GM19238 (cell line): ENCODE data around the gene MEIOB.
A peak's percentile ranks its signal among the peaks of the same experiment; 100 is the strongest.
"Not testable (repeated sequence)": the region's sequence is repeated elsewhere in the genome, so short reads cannot be mapped to it uniquely, and the experiment has no call there.

Experiments
- DNase-seq: peaks from one replicate; pipeline ENCODE4 v3.0.0; 2011; ENCODE audit warnings: low spot score; ENCODE audit not compliant: insufficient read length

Gene MEIOB

DNA sequence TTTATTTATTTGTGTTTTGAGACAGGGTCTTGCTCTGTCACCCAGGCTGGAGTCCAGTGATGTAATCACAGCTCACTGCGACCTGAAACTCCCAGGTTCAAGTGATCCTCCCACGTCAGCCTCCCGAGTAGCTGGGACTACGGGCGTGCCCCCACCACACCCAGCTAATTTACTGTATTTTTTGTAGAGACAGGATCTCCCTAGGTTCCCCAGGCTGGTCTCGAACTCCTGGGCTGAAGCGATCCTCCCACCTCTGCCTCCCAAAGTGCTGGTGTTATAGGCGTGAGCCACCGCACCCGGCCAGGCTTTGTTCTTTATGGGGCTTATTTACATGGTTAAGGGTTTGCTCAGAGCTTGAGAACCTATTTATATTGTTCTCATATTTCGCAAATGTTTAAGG lies 5.8 kb upstream of the MEIOB start:
- DNase-seq, result no peak

DNA sequence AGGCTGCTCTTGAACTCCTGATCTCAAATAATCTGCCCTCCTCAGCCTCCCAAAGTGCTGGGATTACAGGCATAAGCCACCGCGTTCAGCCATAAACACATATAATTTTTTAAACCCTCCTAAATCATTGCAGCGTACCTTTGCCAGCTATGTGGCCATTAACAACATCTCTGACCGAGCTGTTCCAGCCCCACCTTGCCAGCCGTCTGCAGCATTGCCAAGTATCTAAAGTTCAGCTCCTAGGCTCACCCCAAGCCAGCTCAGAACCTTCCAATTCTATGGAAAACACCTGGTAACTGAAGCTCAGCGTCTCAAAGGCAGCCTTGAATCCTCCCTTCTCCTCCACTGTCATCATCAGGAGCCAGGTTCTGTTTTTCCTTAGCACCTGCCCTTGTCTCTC lies 5.1 kb upstream of the MEIOB start:
- DNase-seq, result no peak

DNA sequence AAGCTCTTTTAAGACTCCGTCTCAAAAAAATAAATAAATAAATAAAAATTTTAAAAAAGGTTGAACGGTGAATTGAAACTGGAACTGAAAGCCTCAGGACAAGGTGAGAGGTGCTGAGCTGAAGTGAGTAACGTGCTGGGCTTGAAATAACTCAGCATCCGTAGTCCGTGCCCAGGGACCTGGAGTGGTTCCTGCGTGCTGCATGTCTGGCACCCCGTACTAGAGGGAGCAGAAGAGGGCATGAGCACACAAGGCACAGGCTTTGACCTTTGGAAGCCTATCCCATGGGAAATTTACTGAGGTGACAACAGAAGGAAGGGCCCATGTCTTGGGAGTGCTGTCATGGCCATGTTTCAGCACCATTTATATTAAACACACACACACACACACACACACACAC lies 4.5 kb upstream of the MEIOB start:
- peak; percentile 38 for DNase-seq

DNA sequence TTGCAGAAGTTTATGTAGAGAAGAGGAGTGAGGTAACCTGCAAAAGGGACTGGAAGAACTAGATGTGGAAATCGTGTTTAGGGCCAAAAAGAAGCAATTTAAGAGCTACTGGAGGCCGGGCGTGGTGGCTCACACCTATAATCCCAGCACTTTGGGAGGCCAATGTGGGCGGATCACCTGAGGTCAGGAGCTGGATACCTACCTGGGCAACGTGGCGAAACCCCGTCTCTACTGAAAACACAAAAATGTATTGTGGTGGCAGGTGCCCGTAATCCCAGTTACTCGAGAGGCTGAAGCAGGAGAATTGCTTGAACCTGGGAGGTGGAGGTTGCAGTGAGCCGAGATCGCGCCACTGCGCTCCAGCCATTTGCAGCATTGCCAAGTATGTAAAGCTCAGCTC lies 4.1 kb upstream of the MEIOB start:
- DNase-seq, result not testable (repeated sequence)

DNA sequence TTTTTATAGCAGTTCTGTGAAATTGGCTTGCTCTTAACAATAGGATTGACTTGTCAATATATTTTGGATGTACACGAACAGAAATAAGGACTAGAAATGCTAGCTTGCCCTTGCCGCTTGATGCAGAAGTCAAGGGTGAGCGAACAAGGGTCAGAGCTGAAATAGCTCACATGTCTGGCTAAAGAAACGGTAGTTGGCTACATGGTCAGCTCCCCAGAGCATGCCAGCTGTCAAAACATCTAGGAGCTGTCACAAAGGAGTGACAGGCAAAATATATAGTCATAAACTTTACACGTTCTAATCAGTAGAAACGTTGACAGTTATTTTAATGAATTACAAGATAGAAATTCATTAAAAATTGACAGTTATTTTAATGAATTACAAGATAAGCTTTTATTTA lies 2.9 kb upstream of the MEIOB start:
- DNase-seq, result no peak

DNA sequence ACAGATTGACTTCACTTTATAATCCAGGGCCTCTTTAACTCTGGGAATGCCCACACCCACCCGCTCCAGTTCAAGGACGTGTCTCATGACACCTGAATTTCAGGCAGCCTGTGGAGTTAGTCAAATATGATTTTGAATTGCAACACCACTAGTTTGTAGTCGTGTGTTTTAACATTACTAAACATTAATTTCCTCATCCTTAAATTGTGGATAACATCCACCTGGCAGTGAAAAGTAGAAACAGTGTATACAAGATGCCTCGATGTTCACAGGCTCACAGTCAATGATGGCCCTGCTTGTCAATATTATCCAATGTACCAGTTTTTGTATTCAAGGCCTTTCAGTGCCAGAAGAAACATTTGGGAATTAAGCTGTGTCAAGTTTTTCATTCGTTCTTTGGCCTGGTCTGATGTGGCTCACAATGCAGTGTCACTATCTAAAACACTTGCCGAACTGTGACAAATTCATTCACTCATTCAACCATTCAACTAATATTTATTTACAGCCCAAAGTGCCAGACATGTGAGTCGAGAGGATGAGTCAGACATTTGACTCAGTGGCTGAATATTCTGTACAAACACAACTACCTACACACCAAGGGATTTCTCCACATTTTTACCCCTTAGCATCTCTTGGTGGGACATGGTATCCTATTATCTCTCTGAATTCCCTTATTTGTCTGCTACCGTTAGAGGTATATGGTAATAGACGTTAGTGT lies 1.4 kb downstream of the MEIOB start:
- no peak for DNase-seq

DNA sequence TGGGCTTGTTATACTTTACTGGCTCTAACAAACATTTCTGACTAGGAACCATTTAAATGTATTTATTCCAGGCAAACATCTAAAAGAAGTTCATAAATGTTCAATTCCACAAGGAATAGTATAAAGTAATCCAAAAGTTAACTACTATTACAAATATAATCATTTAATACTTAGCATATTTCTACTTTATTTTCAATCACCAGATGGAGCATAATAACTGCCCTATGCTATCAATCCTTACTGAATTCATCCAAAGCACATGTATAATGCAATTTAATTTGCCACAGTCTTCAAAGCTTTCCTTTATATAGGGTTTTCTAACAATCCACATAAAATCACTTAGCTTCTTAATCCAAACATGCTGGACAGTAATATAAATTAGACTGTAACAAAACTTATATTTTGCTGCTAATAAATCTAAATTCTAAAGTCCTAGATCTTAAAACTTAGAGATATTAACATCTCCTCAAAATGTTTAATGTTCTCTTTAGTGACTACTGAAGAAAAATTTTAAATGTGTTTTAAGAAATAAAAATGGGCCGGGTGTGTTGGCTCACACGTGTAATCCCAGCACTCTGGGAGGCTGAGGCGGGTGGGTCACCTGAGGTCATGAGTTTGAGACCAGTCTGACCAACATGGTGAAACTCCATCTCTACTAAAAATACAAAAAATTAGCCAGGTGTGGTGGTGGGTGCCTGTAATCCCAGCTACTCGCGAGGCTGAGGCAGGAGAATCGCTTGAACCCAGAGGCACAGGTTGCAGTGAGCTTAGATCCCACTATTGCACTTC lies 5.9 kb downstream of the MEIOB start:
- DNase-seq, result no peak

DNA sequence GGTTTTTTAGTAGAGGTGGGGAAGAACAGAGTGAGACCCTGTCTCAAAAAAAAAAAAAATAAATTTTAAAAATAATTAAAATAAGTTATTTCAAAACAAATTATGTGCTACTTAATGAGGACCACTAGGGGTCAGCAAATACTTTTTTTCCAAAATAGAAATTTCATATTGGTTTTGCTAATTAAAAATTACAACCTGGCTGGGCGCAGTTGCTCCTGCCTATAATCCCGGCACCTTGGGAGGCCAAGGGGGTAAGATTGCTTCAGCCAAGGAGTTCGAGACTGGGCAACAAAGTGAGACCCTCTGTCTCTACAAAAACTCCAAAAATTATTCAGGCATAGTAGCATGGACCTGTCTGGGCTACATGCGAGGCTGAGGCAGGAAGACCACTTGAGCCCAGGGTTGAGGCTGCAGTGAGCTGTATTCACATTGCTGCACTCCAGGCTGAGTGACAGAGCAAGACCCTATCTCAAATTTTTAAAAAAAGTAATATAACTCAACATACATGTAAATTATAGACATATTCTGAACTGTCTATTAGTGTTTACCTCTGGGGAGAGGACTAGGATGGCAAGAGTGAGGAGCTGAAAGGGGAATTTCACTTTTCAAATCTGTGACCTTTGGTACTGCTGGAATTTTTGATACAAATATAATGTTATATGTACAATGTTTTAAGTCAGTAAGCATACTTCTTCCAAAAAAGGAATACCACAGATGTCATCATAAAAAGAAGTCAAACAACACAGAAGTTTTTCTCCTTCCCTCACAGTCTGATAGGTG lies 8.1 kb downstream of the MEIOB start:
- DNase-seq, result no peak

DNA sequence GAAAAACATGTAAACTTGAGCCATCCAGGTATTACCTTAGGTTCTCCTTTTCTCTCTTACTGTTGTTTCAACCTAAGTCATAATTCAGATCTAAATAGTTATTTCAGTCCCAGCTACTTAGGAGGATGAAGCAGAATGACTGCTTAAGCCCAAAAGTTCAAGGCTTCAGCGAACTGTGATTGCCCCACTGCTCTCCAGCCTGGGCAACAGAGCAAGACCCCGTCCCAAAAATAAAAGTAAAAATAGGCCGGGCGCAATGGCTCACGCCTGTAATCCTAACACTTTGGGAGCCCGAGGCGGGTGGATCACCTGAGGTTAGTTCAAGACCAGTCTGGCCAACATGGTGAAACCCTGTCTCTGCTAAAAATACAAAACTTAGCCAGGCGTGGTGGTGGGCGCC lies 9.6 kb downstream of the MEIOB start:
- DNase-seq, result no peak

DNA sequence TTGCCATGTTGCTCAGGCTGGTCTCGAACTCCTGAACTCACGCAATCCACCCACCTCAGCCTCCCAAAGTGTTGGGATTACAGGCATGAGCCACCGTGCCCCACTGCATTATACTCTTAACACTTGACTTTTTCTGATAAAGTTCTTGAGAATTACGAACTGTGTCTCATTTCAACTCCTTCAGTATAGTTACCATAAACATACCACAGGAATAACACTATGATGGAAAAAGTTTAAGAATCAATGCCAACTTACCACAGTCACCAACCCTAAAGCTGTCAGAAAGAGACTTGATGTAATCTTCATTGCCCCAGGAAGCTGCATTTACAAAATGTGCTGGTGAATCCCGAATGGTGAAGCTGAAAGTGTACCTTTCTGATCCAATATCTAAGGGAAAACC lies 10.2 kb downstream of the MEIOB start:
- no peak for DNase-seq

DNA sequence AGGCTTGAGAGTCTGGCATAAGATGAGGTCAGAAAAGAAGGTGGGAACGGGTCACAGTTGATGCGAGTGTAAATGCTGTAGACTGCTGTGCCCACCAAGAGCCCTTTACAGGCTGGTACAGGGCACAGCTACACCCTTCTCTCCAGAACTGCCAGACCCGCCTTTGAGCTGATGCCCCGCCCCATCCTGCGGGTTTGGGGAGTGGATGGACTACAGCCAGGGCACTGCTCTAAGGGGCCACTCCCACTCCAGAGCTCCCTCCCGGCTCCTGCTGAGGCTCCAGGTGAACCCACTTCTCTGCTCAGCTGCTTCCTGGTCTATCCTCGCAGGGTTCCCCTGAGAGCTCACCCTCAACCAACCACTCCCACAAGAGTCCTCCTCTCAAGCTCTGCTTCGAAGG lies 12.3 kb downstream of the MEIOB start:
- DNase-seq, result no peak

DNA sequence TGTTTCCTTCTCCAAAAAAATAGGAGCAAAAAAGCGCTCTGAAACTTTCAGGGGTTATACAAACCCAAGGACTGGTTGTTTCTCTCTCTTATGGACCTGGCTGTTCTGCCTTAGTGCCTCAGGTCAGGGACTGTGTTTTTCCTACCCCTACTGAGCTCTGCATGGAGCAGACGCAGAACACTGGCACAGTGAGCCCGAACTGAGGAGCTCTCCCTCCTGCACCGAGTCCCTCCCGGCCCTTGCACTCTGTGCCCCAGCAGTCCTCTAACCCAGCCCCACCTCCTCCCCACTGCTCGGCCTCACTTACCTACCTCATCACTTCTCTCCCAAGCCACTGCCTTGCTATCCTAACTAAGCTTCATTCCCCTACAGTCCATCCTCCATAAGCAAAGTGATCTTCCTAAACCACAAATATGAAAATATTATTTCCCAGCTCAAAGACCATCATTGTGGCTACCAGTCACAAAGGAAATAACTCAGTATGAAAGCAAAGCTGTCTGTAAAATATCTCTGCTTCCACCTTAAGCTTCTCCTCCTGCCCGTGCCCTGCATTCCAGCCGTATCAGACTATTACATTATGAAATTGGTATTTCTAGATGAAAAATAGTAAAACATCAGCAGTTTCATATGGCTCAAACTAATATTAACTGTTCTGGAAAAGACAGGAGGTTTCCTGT lies 13.6 kb downstream of the MEIOB start:
- DNase-seq, result no peak

DNA sequence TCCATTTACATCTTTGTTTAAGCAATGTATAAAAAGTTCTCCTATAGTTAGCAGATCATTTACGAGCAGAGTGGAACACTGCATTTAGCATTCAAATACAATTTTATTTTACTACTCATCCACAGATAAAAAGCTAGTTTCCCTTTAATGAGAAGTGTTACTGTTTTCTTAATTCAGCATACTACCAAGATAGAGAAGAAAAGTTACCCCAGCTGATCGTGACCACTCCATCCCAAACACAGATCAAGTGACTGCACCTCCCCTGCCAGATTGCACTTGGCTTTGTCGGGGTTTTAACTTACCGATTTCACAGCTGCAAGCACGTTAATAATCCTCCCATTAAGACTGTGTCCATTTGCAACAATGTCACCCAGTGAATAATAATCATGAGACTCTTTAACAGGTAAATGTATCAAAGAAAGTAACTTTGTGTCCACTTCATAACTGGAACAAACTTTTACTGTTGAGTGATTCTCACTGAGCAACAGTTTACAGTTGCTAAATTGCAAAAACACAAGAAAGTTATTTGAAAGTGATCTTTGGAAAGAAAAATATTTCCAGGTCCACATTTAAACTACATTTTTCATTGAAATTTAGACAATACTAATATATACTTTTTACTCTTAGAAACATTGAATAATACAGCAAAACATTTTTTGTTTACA lies 14.4 kb downstream of the MEIOB start:
- DNase-seq, result no peak

DNA sequence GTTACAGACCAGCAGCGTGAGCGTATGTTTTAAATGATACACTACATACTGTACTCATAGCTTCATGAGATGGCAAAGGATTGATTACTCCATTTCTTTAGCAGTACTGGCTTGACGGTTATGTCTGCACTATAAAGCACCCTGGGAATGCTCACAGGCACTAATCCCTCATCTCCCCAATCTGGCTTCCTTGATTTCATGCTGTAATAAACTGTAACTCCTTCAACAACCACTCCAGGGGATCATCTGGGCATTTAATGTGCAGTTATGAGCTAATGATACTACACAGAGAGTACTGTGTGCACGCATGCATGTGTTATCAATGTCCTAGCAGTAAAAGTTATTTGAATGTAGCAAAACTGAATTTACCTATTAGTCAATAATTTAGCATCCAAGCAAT lies 20.2 kb downstream of the MEIOB start:
- DNase-seq, result no peak

DNA sequence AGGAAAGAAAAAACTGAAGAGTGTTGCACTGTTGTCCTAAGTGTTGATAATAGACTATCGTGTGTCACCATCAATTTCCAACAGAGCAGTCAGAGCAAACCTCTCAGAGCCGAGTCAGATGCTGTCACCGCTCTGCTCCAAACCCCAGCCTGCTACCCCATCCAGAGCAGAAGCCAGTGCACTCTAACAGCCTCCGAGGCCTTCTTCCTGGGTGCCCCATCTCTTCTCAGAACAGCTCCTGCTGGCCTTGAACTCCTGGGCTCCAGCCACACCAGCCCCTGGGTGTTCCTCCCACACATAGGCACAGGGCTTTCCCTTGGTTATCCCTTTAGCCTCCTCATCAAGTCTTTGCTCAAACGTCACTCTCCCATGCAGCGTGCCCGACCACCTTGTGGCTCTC lies 21.0 kb downstream of the MEIOB start:
- DNase-seq, result no peak

DNA sequence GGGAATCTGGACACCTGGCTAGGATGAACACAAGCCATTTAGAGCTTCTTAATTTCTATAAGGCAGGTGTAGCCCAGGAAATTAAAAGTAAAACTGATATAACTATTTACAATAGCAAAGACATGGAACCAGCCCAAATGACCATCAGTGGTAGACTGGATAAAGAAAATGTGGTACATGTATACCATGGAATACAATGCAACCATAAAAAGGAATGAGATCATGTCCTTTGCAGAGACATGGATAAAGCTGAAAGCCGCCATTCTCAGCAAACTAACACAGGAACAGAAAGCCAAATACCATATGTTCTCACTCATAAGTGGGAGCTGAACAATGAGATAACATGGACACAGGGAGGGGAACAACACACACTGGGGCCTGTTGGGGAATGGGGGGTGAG lies 25.5 kb downstream of the MEIOB start:
- DNase-seq, result no peak

DNA sequence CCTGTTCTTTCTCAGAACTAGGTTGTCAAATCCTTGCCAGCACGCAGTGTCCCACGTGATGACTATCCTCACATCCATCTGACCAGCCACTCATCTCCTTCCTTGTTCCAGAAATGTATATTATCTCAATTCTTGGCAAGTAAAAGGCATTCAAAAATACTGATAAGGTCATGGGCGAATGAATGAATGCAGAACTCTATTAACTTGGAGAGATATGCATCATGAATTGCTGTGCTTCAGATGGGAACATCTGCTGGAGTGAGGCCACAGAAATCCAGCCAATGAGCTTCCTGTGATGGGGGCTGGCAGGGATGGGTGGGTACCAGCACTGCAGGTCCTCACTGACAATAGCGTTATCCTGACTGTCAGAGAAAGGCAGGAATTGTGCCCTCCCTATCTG lies 26.0 kb downstream of the MEIOB start:
- no peak for DNase-seq

DNA sequence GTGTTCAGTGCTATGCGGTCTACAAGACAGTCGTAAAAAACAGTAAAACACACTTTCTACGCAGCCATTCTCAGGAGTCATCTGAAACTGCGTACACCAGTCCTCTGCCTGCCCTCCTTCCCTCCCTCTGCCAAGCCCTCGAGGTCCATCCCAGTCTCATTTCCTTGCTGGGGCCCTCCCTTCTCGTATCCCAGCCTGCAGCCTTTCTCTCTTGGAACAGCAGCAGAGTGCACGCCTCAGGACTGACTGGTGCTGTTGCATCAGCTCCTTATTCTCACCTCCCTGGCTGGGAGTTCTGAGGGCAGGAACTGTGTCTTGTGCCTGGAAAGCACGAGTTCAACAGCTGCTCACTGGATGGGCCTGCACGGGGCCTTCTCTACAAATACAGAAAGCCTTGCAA lies 32.4 kb downstream of the MEIOB start:
- no peak for DNase-seq

DNA sequence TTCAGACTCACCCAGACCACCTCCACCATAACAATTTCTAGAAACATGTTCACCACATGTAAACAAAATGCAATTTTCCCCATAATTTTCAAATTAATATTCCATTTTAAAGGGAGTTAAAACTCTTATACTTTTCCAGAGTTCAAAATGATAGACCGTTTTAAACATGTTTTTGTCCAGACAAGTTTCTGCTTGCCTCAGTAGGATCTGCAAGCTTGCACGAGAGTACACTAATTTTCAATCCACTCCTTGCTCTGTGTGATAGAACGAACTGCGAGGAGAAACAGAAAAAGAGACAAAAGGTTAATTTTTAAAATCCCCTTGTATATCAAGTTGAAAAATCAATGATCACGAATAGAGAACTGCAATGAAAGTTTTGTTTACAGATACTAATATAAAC lies 37.9 kb downstream of the MEIOB start:
- no peak for DNase-seq

DNA sequence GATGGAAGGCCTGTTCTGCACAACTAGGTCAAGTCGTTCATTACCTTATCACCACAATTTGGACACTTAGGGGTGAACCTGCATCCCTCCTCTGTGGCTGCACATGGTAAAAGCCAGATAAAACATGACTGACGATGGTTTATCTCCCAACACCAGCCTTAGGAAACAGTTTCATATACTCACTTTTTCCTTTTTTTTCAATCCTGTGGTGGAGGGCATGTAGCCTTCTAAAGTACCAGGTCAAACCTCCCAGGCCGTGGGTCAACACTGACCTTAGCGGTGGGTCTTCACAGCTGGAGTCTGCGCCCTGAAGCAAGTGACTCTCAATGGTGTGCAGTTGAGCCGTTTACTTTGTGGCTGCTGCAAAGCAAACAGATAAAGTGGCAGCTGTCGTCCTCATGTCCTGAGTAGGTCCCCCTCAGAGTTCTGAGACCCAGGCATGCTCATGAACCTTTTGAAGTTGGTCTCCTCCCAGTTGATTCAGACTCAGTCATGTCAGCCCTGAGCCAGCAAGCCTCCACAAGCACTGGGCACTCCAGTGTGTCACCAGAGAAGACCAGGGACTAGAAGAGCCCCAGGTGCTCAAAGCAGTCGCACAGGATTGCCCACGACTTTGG lies 39.0 kb downstream of the MEIOB start:
- DNase-seq, result no peak
